OCI-M2 (cell line): ENCODE results near the gene MYBPC1.
"Not testable (repeated sequence)": the region's sequence is repeated elsewhere in the genome, so short reads cannot be mapped to it uniquely, and the experiment has no call there.

Experiments used
- DNase-seq: peaks from one replicate; lab custom pipeline; 2025; ENCODE audit not compliant: unreplicated experiment; lab: John Stamatoyannopoulos, UW

Gene MYBPC1

DNA sequence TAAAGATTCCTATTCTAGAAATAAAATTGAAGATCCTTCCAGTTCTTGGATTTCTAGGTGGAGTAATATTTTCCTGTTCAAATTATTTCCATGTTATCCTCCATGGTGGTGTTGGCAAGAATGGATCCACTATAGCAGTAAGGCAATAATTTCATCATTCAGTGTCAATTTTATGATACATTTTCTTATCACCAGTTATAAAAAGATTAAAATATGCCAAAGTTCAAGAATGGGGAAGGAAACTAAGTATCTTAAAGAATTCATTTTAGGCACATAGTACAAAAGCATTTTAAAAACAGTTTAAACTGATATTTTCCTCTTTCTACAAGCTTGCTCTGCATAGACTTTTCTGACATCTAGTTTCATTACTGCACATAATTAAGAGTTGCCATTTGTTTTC, 125.3 kb downstream of the MYBPC1 start:
- no peak for DNase-seq

DNA sequence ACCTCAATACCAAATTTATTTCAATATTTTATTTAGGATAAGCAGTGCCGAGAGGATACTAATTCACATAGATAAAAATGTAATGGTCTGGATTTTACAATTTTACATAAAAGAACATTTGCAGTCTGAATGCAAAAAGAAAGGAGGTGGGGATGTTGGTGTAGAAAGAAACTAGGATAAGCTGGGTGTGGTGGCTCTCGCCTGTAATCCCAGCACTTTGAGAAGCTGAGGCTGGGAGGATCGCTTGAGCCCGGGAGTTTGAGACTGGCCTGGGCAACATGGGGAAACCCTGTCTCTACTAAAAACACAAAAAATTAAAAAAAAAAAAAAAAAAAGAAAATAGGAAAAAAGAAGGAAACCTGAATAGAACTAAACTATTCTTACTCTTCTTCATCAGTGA, 127.6 kb downstream of the MYBPC1 start:
- no peak for DNase-seq

DNA sequence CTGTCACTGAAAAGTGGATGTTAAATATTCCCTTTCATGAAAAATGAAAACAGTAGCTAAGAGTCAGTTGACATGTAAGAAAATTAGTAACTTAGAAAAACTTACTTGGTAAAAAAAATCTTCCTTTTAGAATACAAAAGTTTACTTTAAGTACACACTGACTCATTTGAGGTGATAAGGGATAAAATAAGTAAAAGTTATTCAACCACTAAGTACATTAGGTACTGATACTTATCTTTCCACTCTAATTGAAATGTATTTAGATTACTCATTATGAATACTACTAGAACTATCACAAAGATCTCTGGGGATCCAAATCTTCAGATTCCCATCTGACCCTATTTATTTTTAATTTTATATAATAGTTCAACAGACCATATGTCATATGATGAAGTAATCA, 132.3 kb downstream of the MYBPC1 start:
- DNase-seq, result no peak

DNA sequence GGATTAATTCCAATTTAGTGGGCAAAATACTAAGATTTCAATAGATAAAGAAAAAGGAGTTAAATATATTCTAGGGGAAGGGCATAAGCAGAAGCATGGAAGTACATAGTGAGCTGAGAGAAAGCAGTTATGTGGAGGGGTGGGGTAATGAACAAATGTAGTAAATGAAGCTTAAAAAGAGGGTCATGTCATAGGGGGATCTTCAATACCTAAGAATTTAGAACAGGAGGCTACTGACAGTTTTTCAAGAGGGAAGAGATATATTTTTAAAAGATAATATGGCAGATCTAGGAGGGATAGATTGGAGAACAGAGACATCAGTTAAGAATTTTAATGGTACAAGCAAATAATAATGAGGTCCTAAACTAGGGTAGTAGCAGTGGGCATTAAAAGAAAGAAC, 135.1 kb downstream of the MYBPC1 start:
- no peak for DNase-seq

DNA sequence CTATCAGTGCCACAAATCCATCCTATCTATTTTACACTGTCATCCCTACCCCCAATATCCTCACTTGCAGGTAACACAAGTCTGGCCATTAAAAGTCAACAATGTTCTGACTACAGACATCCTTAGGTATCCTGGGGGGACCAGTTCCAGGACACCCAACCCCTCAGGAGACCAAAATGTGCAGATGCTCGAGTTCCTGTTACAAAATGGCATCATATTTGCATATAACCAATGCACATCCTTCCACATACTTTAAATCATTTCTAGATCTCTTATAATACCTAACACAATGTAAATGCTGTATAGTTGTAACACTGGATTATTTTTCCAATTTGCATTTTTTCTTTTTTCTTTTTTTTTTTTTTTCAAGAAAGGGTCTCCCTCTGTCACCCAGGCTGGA, 137.5 kb downstream of the MYBPC1 start:
- no peak for DNase-seq

DNA sequence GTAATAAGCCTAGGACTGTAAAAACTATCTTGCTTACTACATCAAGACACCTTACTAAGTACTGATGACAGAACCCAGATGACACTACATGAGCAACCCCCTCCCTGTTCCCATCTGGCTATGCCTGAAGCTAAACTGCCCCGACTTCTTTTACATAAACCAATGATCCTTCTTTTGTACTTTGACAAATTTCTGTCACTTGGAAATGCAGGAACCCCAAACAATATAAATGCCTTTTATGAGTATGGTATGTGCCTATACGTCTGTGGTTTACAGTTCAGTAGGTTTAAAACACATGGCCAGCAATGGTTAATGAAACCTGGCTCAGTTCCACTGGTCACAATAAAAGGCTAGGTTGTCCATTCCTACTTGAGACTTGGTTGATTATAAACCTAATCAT, 138.4 kb downstream of the MYBPC1 start:
- no peak for DNase-seq

DNA sequence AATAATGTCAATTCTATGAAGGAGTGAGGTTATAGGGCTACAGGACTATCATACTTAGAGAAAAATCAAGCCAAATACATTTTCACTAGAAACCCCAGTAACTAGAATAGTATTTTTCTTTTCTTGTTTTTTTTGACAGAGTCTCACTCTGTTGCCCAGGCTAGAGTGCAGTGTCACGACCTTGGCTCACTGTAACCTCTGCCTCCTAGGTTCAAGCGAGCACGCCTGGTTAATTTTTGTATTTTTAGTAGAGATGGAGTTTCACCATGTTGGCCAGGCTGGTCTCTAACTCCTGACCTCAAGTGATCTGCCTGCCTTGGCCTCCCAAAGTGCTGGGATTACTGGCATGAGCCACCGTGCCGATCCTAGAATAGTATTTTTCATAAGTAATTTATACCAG, 139.7 kb downstream of the MYBPC1 start:
- not testable (repeated sequence) for DNase-seq
